Measurements from ENCODE around the gene DNER. TPM values are rescaled to one million over a fixed set of nuclear protein-coding genes. Genes with fewer than 3 reads are reported as not detected.

Gene DNER
- total and polyA plus RNA-seq, 2 of the 4 experiments (the other 2 are of a cell fraction), result under 0.01 to 0.14 TPM

DNA sequence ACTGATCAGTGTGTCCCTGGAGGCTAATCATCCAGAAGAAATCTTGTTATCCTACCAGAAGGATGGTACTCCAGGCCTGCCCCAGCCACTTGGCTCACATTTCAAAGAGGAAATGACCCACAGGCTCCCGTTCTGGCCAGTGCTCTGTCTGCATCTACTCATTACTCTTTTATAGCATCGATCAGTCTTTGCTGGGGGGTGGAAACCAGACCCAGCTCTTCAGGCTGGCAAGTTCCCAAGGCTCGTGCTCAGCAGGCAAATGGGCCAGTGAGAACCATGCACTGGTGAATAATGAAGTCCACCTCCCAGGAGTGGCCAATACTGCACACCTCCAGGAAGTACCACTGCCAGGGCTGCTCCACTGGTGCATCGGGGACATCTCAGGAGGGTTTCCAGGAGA, 38.8 kb downstream of the DNER start:
- no peak for TF ChIP-seq MAFK (IDR thresholded peaks at IDR 0.05; ENCODE audit: low read depth, low read length)
- TF ChIP-seq CHD1 (IDR thresholded peaks at IDR 0.05; ENCODE audit: low read depth, low read length), result no peak
- TF ChIP-seq MAZ (IDR thresholded peaks at IDR 0.05; ENCODE audit: borderline replicate concordance, low read depth, low read length), result no peak
- no peak for TF ChIP-seq ELK1 (IDR thresholded peaks at IDR 0.05; ENCODE audit: borderline replicate concordance, low read depth, low read length)
- no peak for TF ChIP-seq MXI1 (IDR thresholded peaks at IDR 0.05; ENCODE audit: borderline replicate concordance, low read depth, low read length)
- TF ChIP-seq SMC3 (IDR thresholded peaks at IDR 0.05; ENCODE audit: low read depth, low read length), result no peak
- TF ChIP-seq POLR2A (IDR thresholded peaks at IDR 0.05; ENCODE audit: low read depth, low read length), result no peak
- TF ChIP-seq NFE2L2 (IDR thresholded peaks at IDR 0.05; ENCODE audit: low read depth, low read length), result no peak
- Histone ChIP-seq H4K8ac (ENCODE audit: low read depth in 2 of 2, low read length in 2 of 2) (no peak overlapping the region), H3K4ac (ENCODE audit: low read depth, low read length) (no peak overlapping the region), H2BK20ac (ENCODE audit: low read depth, low read length) (no peak overlapping the region), H3K36me3 (ENCODE audit: control insufficient read depth, insufficient read depth, low read length) (no peaks in the 10 kb centered on the region), H3K9me1 (ENCODE audit: insufficient read depth, low read length) (no peaks in the 10 kb centered on the region), H3K27ac (ENCODE audit: insufficient read depth, low read length) (no peak overlapping the region), H2BK15ac (ENCODE audit: low read depth, low read length) (no peak overlapping the region), H3K4me2 (ENCODE audit: low read depth, low read length) (no peak overlapping the region), H2BK120ac (ENCODE audit: low read depth, low read length) (no peak overlapping the region), H3K79me1 (ENCODE audit: low read depth in 1 of 2, low read length in 2 of 2) (no peaks in the 10 kb centered on the region), H2AFZ (replicated peaks; ENCODE audit: low read length, poor library complexity) (no peak overlapping the region), H3K9ac (ENCODE audit: low read depth, low read length) (no peak overlapping the region), H4K5ac (ENCODE audit: low read depth, low read length) (no peak overlapping the region), H2AK9ac (replicated peaks; ENCODE audit: low read depth, low read length, poor library complexity) (no peak overlapping the region), H4K20me1 (ENCODE audit: insufficient read depth, low read length) (no peaks in the 10 kb centered on the region), H3K18ac (ENCODE audit: low read depth, low read length) (no peak overlapping the region), H3K23ac (ENCODE audit: low read depth, low read length) (no peak overlapping the region), H3K9me3 (ENCODE audit: control insufficient read depth, insufficient read depth, low read length) (peaks cover 8% of the 10 kb centered on the region; the same call in 1 of the 2 replicates), H3K4me1 (ENCODE audit: control insufficient read depth, insufficient read depth, low read length) (no peaks in the 10 kb centered on the region), H4K91ac (ENCODE audit: insufficient read depth, low read depth, low read length) (no peak overlapping the region), H3K56ac (ENCODE audit: extremely low read depth, insufficient read depth, low read length) (no peak overlapping the region), H3K14ac (replicated peaks; ENCODE audit: low read depth, low read length) (no peak overlapping the region), H3K27me3 (ENCODE audit: control insufficient read depth, insufficient read depth, low read length) (no peaks in the 10 kb centered on the region), H2AK5ac (ENCODE audit: low read depth, low read length) (no peak overlapping the region), H3K4me3 (ENCODE audit: insufficient read depth, low read depth, low read length) (no peak overlapping the region), H2BK5ac (ENCODE audit: low read depth, low read length, poor library complexity, severe bottlenecking) (no peak overlapping the region)
- no peak for DNase-seq
- CTCF ChIA-PET, result no interaction called here
- no peak for ATAC-seq (ENCODE audit: low read depth)
- POLR2A ChIA-PET (ENCODE audit: unreplicated experiment), result no interaction called here
- dilution Hi-C loops (cut with HindIII; ENCODE audit: low sequenced_read_pairs, unreplicated experiment) (no loop called here), intact Hi-C loops (cut with micrococcal nuclease) (no loop called here), in situ Hi-C loops (cut with MboI; ENCODE audit: low sequenced_read_pairs) (no loop called here)
- no TSS peak for BruUV-seq (replicated peaks)
- WGBS, 2 experiments (ENCODE audit: extremely low coverage in 2 of 2, insufficient read length in 1 of 2), result no CpG with 5 or more reads among the region's 4 CpGs

Measured in IMR-90 (cell line).